ENCODE results near the gene EIF4G1.

DNA sequence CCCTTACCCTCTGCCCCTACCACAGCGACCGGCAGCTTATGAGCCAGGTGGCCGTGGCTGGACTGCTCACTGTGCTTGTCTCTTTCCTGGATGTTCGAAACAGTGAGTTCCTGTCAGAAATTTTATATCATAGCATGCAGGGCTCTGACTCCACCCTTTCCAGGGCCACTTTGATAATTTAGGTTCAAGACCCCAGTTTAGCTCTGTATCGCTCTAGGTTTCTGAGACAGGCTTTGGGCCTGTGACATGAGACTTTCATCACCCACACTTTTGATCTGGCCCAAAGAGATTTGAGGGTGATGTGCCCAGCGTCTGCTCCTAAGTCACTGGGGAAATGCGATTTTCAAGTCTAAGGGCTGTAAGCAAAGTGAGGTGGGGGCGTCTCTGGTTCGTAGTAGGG lies 6.5 kb upstream of the EIF4G1 start:
- TF ChIP-seq CTCF (IDR thresholded peaks at IDR 0.05; ENCODE audit: insufficient read depth, low read depth, low read length), result no peak
- no peak for TF ChIP-seq EZH2 (IDR thresholded peaks at IDR 0.05; ENCODE audit: insufficient read depth, low read length)

All from astrocyte (in vitro differentiated cells and primary cell).